Stimulated activated CD8-positive, alpha-beta memory T cell treated with anti-CD3 and anti-CD28 coated beads, Interleukin-12 subunit alpha, Interleukin-12 subunit beta, amount 100 ng/mL, for 1 hour (primary cell): Measurements from ENCODE around the gene NCF4.

Experiments
- DNase-seq: peaks from one replicate; pipeline ENCODE4 v3.0.0-alpha.2; 2020; ENCODE audit warnings: low read depth

NCF4 gene

GRCh38 chr22:36897611-36898010 lies 36.8 kb downstream of the NCF4 start:
- no peak for DNase-seq

DNA sequence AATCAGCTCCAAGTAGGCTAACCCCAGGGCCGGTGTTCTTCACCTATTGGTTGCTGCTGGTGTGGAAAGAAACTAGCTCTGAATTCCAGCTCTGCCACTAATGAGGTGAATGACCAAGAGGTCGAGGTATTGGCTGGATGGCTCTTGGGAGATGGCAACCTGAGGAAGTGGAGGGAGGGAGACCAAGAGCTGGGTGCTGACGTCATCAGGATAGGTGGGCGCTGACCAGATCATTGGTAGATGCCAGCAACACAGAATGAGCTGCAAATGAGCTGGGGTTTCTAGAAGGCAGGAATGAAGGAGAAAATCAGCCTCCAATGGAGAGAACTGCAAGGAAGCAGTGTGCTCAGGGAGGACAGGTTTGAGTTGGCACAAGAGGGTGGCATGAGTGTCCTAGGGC lies 37.9 kb downstream of the NCF4 start:
- no peak for DNase-seq

DNA sequence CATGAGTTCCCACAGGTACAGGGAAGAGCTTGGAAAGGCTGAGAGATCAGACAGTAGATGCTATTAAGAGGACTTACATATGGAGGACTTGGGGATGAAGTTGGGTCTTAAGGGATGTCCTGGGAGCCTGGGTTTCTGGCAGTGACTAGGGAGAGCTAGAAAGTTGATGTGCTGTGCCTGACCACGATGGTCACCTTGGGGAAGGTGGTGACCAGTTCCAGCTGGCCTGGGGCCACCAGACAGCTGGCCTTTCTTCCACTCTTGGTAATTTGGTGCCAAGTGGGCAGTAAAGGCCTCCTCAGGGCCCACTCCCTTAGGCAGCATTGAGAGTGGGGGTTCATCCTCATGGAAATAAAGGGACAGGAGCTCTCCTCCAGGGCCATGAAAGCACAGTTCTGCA lies 38.7 kb downstream of the NCF4 start:
- DNase-seq, result no peak

GRCh38 chr22:36900225-36900624 lies 39.4 kb downstream of the NCF4 start:
- DNase-seq, result no peak

DNA sequence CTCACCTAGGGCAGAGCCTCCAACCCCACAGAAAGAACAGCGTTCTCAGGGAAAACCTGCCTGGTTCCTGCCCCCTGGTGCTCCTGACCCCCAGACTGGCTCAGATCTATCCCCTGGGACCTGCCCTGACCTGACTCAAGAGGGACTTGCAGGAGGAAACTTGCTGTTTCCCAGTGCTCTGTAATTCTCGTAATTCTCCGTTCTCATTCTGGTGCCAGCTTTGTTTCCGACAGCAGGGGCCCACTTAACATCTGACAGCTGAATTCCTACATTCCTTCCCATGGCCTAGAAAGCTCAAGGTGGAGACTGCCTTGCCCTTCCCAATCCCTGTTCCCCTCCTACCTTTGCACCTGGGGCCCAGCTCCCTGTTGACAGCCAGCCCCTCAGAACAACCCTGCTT lies 40.1 kb downstream of the NCF4 start:
- no peak for DNase-seq

GRCh38 chr22:36901411-36902142 lies 40.8 kb downstream of the NCF4 start:
- no peak for DNase-seq

DNA sequence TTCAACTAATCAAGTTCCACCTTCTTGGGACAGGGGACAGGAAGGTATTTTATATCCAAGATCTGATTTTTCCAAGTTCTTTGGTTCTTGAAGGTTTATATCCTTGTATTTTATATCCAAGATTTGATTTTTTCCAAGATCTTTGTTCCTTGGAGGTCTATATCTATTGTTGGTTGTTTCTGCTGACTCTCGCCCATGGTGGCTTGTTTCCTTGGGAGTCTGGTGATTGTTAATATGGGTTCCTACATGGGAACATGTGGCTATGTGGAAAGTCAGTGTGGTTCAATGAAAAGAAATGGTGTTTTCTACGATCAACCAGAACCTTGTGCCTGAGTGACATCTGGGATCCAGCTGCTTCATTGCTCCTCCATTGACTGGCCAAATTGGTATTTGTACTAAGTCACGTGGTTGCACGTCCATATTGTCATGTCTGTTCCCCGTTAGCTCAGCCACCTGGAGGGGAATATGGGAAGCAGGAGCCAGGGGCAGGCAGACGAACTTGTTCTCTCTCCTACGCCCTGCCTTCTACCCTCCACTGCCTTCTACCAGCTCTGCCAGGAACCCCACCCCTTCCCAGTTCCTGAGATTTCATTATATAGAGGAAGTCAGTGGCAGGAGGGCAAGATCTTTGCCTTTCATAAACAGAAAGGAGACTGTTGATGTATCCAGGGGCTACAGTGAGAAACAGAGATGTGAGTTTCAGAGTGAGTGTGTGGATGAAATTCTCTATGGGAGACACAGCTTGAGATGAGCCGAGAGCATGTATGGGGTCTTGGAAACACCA lies 41.5 kb downstream of the NCF4 start:
- no peak for DNase-seq

DNA sequence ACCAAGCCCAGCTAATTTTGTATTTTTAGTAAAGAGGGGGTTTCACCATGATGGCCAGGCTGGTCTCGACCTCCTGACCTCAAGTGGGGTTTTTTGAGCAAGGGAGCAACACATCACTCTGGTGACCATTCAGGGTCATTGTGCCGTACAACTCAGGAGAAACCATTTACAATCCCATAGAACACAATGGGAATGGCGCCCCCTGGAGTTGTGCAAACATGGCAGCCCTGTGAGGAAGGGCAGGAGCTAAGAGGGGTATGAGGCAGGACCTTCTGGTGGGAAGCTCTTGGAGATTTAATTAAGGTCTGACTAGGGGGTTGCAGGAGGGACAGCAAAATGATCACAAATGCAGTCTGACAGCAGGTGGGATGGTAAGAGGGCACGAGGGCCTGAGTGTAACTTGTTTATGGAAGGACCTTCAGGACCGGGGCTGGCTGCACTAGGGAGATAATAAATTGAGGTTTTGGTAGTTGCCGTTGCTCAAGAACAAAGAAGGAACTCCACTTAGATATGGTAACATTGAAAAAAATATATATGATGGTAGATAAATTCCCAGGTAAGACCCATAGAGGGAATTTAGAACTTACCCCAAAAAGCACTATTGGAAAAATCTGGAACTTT lies 43.6 kb downstream of the NCF4 start:
- no peak for DNase-seq

GRCh38 chr22:36907253-36908195 lies 46.7 kb downstream of the NCF4 start:
- DNase-seq, result no peak

GRCh38 chr22:36910461-36910860 lies 49.7 kb downstream of the NCF4 start:
- DNase-seq, result no peak

GRCh38 chr22:36911887-36912661 lies 51.3 kb downstream of the NCF4 start:
- DNase-seq, result no peak

DNA sequence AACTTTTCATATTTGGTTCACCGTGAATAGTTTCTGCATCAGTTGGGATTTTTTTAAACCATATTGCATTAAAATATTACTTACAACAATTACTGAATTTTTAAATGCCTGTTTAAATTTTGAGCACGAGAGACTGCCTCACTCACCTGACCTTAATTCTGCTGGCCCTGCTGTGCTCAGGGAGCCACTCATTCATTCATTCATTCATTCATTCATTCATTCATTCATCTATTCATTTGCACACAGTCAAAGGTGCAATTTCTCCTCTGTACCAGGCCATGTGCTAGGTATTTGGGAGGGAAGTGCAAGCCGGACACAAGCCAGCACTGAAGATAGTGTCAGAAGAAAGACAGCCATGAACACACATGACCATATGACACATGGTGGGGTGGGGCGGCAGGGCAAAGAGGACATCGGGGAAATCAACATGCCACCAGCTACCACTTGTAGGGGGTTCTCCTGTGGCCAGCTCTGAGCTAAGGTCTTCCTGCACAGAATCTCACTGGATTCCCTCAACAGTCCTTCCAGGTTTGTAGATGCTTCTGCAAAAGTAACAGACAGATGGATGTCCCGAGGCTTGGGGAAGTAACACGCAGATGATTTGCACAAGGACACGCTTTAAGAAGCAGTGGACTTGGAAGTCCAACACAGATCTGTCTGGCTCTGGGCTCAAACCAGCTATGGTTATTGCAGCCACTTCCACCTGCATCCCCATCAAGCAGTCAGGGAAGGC lies 52.1 kb downstream of the NCF4 start:
- no peak for DNase-seq

GRCh38 chr22:36913427-36914389 lies 52.9 kb downstream of the NCF4 start, which contains the start of gene CSF2RB:
Gene CSF2RB (plus strand): TSS chr22:36913628. CDS start chr22:36922208, 8,580 bp downstream.
- DNase-seq, result no peak

DNA sequence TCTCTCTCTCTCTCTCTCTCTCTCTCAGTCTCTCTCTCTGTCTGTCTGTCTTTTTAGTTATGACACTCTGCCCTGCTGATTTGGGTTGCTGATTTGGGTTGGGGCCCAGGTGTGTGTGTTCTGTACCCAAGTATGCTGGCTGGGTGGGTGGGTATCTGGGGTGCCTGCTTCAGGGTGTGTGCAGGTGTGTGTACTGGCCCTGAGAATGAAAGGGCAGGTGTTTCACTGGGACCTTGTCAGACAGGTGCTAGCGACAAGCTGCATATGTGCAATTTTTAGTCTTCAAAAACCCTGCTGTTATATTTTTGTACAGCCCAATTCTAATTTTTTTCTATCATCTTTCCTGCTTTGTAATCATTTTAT lies 53.6 kb downstream of the NCF4 start:
- no peak for DNase-seq

DNA sequence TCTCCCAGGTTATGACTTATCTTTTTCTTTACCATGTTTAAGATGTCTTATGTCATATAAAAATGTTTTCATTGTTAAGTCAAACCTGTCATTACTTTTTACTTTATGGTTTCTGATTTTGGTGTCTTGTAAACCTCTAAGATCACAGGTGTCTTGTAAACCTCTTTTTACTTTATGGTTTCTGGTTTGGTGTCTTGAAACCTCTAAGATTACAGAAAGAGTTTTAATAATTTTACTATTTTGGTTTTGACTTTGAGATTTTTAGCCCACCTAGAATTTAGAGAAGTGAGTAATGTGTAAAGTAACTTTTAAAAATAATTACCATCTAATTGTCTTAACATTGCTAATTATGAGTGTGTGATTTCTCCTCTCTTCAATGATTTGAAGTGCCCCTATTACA lies 55.2 kb downstream of the NCF4 start:
- no peak for DNase-seq

DNA sequence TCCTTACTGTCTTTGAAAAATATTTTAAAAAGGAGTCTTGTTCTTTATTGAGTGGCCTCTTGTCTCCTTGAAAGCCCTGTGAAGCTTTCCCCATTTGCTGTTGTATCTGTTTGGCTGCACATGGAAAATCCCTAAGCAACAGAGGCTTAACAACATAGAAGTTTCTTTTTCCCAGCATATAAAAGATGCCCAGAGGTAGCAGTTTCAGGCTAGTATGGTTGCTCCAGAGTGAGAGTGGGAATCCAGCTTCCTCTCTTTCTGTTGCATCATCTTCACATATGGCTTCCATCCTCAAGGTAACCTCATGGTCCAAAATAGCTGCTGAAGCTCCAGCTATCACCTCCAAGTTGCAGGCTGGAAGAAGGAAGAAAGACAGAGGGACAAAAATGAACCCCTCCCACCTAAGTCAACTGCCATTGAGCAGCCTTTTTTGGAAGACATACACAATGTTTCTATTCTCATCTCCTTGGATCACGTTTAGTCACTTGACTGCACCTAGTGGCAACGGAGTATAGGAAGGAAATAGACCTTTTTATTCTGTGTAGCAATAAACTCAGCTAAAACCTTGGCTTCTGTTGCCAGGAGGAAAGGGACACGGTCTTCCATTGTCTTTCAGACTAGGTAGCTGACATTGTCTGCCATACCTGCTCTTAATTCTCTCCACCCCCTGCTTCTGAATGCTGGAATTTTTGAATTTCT lies 57.9 kb downstream of the NCF4 start:
- no peak for DNase-seq

DNA sequence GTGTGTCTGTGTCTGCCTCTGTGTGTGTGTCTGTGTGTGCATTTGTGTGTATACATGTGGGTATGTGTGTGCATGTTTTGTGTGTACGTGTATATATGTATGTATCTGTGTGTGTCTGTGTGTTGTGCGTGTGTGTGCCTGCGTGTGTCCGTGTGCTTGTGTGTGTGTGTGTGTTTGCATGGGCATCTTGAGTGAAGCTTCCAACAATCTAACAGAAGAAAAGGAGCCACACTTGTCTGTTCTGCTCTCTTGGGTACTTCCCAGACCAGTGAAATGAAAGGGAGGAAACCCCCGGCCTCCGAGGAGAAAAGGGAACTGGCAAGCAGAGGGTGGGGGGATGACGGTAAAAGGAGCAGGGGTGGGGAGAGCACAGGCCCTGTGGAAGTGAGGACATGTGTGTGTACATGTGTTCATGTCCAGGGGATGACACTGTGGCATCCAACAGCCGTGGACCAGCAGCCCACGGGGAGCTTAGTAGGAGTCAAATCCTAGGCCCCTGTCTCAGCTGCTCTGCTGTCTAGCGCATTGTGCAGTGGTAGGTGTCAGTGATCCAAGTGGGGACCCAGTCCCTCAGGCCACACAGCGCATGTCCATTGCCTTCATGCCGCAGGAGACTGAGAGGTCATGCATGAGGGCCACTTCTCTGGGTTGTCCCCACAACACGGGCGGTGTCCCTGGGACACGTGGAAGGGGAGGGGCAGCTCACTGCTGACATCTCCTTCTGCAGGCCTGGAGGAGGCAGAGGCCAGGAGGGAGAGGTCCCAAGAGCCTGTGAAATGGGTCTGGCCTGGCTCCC lies 60.7 kb downstream of the NCF4 start:
- DNase-seq, result no peak

DNA sequence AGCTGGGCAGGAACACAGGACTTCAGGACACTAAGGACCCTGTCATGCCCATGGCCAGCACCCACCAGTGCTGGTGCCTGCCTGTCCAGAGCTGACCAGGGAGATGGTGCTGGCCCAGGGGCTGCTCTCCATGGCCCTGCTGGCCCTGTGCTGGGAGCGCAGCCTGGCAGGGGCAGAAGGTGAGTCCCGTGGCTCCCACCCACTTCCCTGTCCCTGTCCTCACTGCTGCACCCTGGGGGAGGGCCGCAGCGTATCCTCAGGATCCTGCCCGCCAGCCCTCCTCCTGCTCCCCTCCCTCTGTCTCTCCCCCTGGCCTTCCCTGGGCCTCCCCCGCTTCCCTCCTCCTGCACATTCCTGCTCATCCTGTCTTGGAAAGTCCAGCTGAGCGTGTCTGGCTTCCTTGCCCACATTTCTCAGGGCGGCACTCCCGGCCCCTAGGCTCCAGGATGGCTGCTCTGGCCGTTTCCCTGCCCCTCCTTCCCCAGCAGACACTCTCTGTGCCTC lies 61.4 kb downstream of the NCF4 start:
- no peak for DNase-seq
